Thymus (tissue), 11 donors: ENCODE measurements around the gene FKBP10. TPM values are rescaled to one million over a fixed set of nuclear protein-coding genes. Genes with fewer than 3 reads are reported as not detected.
A peak's percentile ranks its signal among the peaks of the same experiment; 100 is the strongest.

Experiments used
- DNase-seq, 9 donors: peaks; one replicate each; pipeline ENCODE4 v3.0.0-alpha.2; 2013; ENCODE audit warnings: low spot score in 9 of 9, low read depth in 6 of 9, missing footprints in 1 of 9
- H3K27ac ChIP-seq, 2 donors: one replicate each; pipeline ENCODE4 v1.5.1; 2013; ENCODE audit warnings: control low read depth in 1 of 2, low read depth in 1 of 2, low read length in 1 of 2, mild to moderate bottlenecking in 1 of 2, moderate library complexity in 1 of 2
- H3K27me3 ChIP-seq, 2 donors: one replicate each; pipeline ENCODE4 v1.5.1; 2013; ENCODE audit warnings: low read length in 1 of 2; ENCODE audit not compliant: control insufficient read depth in 2 of 2, insufficient read depth in 1 of 2
- H3K36me3 ChIP-seq, 2 donors: one replicate each; pipeline ENCODE4 v1.5.1; 2013; ENCODE audit warnings: low read length in 1 of 2, mild to moderate bottlenecking in 1 of 2, moderate library complexity in 1 of 2; ENCODE audit not compliant: control insufficient read depth in 2 of 2, insufficient read depth in 2 of 2
- H3K4me1 ChIP-seq, 2 donors: one replicate each; pipeline ENCODE4 v1.5.1; 2013; ENCODE audit warnings: low read length in 2 of 2; ENCODE audit not compliant: control insufficient read depth in 2 of 2, insufficient read depth in 2 of 2
- H3K4me3 ChIP-seq, 2 donors: one replicate each; pipeline ENCODE4 v1.5.1; 2013; ENCODE audit warnings: low read length in 2 of 2, control low read depth in 1 of 2, mild to moderate bottlenecking in 1 of 2
- H3K9me3 ChIP-seq, 2 donors: one replicate each; pipeline ENCODE4 v1.5.1; 2013; ENCODE audit warnings: low read length in 1 of 2, mild to moderate bottlenecking in 1 of 2; ENCODE audit not compliant: control insufficient read depth in 2 of 2, insufficient read depth in 1 of 2
- WGBS: extraction: QIAGEN DNeasy Blood & Tissue Kit; methylation state at CpG from one replicate; pipeline ENCODE4 v1.1.7; 2013; 5-methylcytosine and 5-hydroxymethylcytosine counted together
- polyA plus RNA-seq: library from polyadenylated mRNA; stranded (reverse); fragments of 200-250 nt; gene quantifications from one replicate; pipeline ENCODE4 v1.2.3, GENCODE V29; 2013
- total RNA-seq: library from RNA; stranded (reverse); fragments of 120-200 nt; gene quantifications from one replicate; pipeline ENCODE4 v1.2.4, GENCODE V29; 2013
- donor health status: healthy.

The FKBP10 gene
- total and polyA plus RNA-seq, 2 donors, result 9.1 to 9.6 TPM

GRCh38 chr17:41801374-41802271, 11.2 kb upstream of the FKBP10 start:
- Histone ChIP-seq H3K4me3 (no peak overlapping the region), H3K4me1 (peaks cover 0 to 24% of the 10 kb centered on the region in 2 donors), H3K27ac (peak overlapping the region; percentile 27 to 80), H3K36me3 (no peaks in the 10 kb centered on the region), H3K9me3 (no peaks in the 10 kb centered on the region), H3K27me3 (peaks cover 0 to 5% of the 10 kb centered on the region in 2 donors)
- WGBS, result 29% methylated on average over 14 of the region's 14 CpGs
- peak in 5 of 9 donors; percentile 61 to 85 (median 80) for DNase-seq

DNA sequence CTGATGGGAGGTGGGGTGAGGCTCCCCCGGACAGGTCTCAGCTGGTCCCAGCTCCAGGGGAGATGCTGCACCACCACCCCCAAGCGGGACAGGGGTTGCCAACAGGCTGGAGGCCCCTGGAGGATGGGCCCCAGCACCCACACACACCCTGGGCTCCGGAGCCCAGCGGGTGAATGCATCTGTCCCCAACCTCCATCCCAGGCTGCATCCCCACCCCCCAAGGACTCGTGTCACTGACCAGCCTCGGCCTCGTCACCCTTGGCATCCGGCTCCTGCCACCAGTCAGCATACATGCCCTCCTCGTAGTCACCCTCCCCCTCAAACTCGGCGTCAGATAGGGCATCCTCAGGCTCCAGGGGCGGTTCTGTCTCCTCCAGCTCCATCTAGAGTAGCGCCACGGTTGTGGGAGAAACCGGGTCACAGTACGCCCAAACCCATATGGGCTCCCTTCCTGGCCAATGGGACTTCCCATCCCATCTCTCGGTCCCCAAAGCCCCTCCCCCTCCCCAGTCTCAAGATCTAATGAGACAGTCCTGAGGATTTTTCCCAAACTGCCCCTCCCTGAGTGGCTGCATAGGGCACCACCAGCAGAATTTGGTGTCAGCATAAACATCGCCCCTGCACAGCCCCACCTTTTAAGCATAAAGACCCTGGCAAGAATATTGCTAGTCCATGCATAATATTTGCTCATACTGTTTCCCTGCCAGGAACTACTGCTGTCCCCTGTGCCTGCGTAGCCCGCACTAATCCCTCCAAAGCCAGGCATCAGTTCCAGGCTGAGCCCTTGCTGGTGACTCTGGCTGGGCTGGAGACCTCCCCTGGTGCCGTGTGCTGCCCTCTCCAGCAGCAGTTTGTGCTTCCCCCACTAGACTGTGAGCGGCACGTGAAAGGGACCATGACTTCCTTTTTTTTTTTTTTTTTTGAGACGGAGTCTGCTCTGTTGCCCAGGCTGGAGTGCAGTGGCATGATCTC, 9.5 kb upstream of the FKBP10 start:
- 68% methylated on average over 24 of the region's 24 CpGs for WGBS
- peaks cover 0 to 9% of the 10 kb centered on the region in 2 donors for H3K27me3 ChIP-seq

DNA sequence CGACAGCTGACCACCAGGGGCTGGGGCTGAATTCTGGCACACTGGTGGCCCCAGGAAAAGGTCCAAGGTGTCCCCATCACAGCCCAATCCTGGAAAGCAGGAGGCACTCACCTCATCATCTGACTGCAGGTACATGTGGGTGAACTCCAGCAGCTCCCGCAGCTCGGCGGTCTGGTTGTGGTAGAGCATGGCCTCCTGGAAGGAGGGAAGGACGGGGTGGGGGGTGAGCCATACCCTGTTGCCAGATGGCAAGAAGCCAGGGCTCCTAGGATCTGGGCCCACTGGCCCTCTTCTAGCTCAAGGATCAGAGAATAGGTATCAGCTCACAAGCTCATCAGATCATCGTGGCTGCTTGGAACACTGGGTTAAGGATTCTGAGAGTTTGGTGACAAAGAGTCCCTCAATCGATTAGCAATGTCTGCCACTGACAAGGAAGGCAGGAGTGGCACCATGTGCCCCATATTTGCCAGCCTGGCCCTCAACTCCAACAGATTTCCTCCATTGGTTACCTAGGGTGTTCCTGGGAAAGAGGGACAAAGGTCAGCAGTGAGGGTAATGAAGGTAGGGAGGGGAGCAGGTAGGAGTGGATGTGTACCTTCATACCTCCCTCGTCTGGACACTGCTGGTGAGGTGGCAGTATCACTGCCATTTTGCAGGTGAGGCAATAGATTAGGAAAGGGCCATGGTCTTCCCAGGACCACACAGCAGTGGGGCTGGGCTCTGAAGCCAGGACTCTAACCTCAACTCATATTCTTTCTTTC, 5.9 kb upstream of the FKBP10 start:
- H3K27ac ChIP-seq, result no peak overlapping the region
- DNase-seq, result no peak
- no peak overlapping the region for H3K4me3 ChIP-seq
- H3K9me3 ChIP-seq, result peaks cover 0 to 7% of the 10 kb centered on the region in 2 donors
- WGBS, result 94% methylated on average over 8 of the region's 8 CpGs
- peaks cover 11 to 37% of the 10 kb centered on the region in 2 donors for H3K27me3 ChIP-seq
- peaks cover 4 to 10% of the 10 kb centered on the region in 2 donors for H3K4me1 ChIP-seq
- H3K36me3 ChIP-seq, result no peaks in the 10 kb centered on the region

More for the DNA sequence above, 9.5 kb upstream of the FKBP10 start:
- DNase-seq, result no peak
- Histone ChIP-seq H3K9me3 (no peaks in the 10 kb centered on the region), H3K36me3 (no peaks in the 10 kb centered on the region), H3K4me1 (peaks cover 0 to 24% of the 10 kb centered on the region in 2 donors), H3K4me3 (no peak overlapping the region), H3K27ac (no peak overlapping the region)

DNA sequence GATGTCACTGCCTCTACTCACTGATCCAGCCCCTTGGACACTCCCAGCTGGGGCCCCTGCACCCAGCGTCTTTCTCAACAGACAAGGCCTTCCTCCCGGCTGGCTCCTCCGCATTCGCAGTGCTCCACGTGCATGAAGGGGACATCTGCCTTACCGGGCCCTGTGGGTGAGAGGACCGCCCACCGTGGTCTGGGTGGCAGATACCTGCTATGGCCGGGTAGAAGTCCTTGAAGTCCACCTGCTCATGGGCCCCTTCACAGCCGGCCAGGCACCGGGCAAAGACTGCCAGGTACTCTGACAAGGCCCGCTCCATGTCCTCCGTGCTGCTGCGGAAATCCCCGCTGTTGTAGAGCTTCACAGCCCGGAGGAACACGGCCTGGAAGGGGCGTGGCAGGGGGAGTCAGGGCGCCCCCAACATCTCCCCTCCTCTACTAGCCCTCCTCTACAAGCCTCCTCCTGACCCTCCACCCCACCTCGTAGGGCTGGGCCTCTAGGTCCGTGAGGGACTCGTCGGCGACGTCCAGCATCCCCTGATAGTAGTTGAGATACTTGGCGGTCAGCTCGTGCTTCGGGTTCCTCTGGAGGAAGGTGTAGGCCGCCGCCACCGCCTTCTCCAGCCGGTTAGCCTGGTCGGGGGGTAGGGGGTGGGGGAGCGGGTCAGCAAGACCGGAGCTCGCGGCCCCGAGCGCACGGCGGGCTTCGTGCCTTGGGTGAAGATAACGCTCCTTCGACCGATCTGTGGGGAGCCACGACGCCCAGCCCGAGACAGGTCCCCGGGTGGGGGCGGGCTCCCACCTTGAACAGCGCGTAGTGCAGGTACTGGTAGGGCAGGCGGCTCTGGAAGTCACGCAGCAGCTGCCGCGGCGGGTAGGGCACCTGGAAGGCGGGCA, 1.9 kb upstream of the FKBP10 start:
- no peak for DNase-seq
- Histone ChIP-seq H3K36me3 (no peaks in the 10 kb centered on the region), H3K4me3 (peak overlapping the region; percentile 29 to 78), H3K27ac (no peak overlapping the region), H3K9me3 (peaks cover 2 to 7% of the 10 kb centered on the region in 2 donors), H3K27me3 (peaks cover 34 to 62% of the 10 kb centered on the region in 2 donors), H3K4me1 (peaks cover 9 to 14% of the 10 kb centered on the region in 2 donors)
- WGBS, result 39% methylated on average over 58 of the region's 58 CpGs

DNA sequence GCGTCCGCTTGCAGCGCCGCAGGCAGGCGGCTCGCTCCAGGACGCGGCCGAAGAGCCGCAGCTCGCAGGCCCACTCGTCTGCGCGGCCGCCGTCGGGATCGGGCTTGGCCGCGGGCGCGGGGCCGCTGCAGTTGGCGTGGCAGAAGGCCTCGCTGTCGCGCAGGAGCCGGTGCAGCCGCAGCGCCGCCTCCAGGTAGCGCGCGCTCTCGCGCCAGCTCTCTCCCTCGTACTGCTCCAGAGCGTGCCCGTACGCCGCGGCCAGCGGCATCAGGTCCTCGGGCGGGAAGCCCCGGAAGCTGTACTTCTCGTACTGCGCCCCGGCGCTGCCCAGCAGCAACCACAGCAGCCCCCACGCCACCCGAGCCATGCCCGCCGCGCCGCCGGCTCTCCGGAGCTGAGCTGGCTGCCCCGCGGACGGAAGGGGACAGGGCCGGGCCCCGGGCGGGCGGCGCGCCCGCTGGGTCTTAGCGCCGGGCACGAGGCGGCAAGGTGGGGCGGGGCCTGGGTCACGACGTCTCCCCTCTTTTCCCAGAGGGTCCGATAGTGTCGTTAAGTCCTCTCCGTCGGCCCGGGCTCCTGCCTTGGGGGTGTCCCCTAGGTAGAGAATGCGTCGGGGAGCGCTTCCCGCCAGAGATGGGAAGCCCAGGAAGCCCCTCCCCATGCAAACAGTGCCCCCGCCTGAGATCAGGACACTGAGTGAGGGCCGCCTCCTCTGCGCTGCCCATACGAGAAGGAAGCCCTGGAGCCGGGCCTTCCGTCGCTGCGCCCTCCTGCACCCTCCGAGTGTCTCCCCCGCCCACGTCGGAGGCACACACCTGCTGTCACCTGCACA, 1.0 kb upstream of the FKBP10 start, which contains the start of gene P3H4:
Gene P3H4, minus strand, starts transcription at position 401 of the 832 bp plus-strand sequence. Its CDS starts 34 bp downstream, at position 367.
- H3K4me1 ChIP-seq, result peaks cover 9 to 14% of the 10 kb centered on the region in 2 donors
- no peak within 1 kb of the TSS for H3K27ac ChIP-seq
- H3K27me3 ChIP-seq, result peaks cover 34 to 65% of the 10 kb centered on the region in 2 donors
- under 1% methylated on average over 96 of the region's 96 CpGs for WGBS
- peaks cover 2 to 7% of the 10 kb centered on the region in 2 donors for H3K9me3 ChIP-seq
- no peaks in the 10 kb centered on the region for H3K36me3 ChIP-seq
- peak within 1 kb of the TSS; percentile 29 to 78 for H3K4me3 ChIP-seq
- DNase-seq, result peak in 4 of 9 donors; percentile 60 to 83 (median 72)

GRCh38 chr17:41813152-41813680, 412 bp downstream of the FKBP10 start:
- Histone ChIP-seq H3K9me3 (peaks cover 2 to 7% of the 10 kb centered on the region in 2 donors), H3K27ac (no peak overlapping the region), H3K36me3 (no peaks in the 10 kb centered on the region), H3K4me1 (peaks cover 9 to 14% of the 10 kb centered on the region in 2 donors), H3K4me3 (peak overlapping the region; percentile 0 to 14), H3K27me3 (peaks cover 34 to 62% of the 10 kb centered on the region in 2 donors)
- no peak for DNase-seq
- 68% methylated on average over 12 of the region's 12 CpGs for WGBS

DNA sequence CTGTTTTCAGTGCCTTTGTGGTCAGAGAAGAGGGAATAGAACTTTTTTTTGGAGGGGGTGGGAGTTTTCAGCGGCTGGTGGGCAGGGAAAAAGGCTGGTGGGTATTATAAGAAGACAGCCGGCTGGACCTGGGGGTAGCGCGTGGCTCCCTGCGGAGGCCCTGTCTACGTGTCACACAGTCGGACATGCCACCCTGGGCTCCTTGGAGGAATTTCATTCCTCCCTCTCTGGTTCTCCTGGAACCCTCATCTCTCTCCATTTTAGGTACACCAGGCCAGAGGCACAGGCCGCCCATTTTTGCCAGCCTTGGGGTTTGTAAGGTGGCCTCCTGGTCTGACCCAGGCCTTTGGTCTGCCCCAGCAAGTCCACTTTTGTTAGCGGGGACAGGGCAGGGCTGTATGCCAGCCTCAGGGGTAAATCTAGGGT, 908 bp downstream of the FKBP10 start:
- Histone ChIP-seq H3K27ac (no peak overlapping the region), H3K27me3 (peaks cover 34 to 62% of the 10 kb centered on the region in 2 donors), H3K9me3 (peaks cover 2 to 7% of the 10 kb centered on the region in 2 donors), H3K4me1 (peaks cover 9 to 14% of the 10 kb centered on the region in 2 donors), H3K36me3 (no peaks in the 10 kb centered on the region), H3K4me3 (no peak overlapping the region)
- DNase-seq, result no peak
- WGBS, result 94% methylated on average over 9 of the region's 9 CpGs
